ENCODE data around the gene TOMM7.

Gene TOMM7

DNA sequence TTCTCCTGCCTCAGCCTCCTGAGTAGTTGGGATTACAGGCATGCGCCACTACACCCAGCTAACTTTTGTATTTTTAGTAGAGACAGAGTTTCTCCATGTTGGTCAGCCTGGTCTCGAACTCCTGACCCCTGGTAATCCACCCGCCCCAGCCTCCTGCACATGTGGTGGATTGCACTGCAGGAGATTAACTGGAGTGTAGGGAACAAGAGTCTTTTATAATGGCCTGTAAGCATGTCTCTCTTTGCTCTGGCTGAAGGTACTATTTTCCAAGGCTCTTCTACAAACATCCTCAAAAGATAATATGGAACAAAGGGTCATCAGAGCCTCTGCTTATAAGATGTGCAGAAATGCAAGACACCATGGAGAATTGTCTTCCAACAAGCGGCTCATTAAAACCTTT is 3.2 kb downstream of the TOMM7 start:
- DNase-seq (ENCODE audit: low read depth in 1 of 2, low spot score in 1 of 2): no peak
- no peak overlapping the region for H3K27ac ChIP-seq (replicated peaks)
- H3K4me3 ChIP-seq (replicated peaks; ENCODE audit: insufficient read depth, low read length): no peak overlapping the region

GRCh38 chr7:22814261-22815208 is 8.1 kb downstream of the TOMM7 start:
- no peak for DNase-seq (ENCODE audit: low read depth in 1 of 2, low spot score in 1 of 2)
- TF ChIP-seq REST (IDR thresholded peaks at IDR 0.05; ENCODE audit: insufficient replicate concordance, low read depth) (no peak), POLR2AphosphoS5 (IDR thresholded peaks at IDR 0.05; ENCODE audit: low read depth) (no peak), SPI1 (IDR thresholded peaks at IDR 0.05; ENCODE audit: borderline replicate concordance, low read depth) (no peak)
- Histone ChIP-seq H3K27me3 (ENCODE audit: insufficient read depth, poor library complexity, severe bottlenecking) (no peaks in the 10 kb centered on the region), H3K4me3 (replicated peaks; ENCODE audit: insufficient read depth, low read length) (no peak overlapping the region), H3K27ac (replicated peaks) (no peak overlapping the region)

More for the DNA sequence above, 3.2 kb downstream of the TOMM7 start:
- TF ChIP-seq POLR2AphosphoS5 (IDR thresholded peaks at IDR 0.05; ENCODE audit: low read depth): no peak
- TF ChIP-seq GABPA (IDR thresholded peaks at IDR 0.05; ENCODE audit: low read depth): no peak
- no peak for TF ChIP-seq CTCF (IDR thresholded peaks at IDR 0.05; ENCODE audit: insufficient read depth, low read length)
- TF ChIP-seq REST (IDR thresholded peaks at IDR 0.05; ENCODE audit: insufficient replicate concordance, low read depth): no peak
- no peaks in the 10 kb centered on the region for H3K27me3 ChIP-seq (ENCODE audit: insufficient read depth, poor library complexity, severe bottlenecking)

GRCh38 chr7:22812353-22812752 is 10.3 kb downstream of the TOMM7 start:
- no peak for TF ChIP-seq POLR2AphosphoS5 (IDR thresholded peaks at IDR 0.05; ENCODE audit: low read depth)
- TF ChIP-seq GABPA (IDR thresholded peaks at IDR 0.05; ENCODE audit: low read depth): no peak
- no peak for TF ChIP-seq REST (IDR thresholded peaks at IDR 0.05; ENCODE audit: insufficient replicate concordance, low read depth)
- no peak for TF ChIP-seq SPI1 (IDR thresholded peaks at IDR 0.05; ENCODE audit: borderline replicate concordance, low read depth)
- H3K27ac ChIP-seq (replicated peaks): no peak overlapping the region
- no peaks in the 10 kb centered on the region for H3K27me3 ChIP-seq (ENCODE audit: insufficient read depth, poor library complexity, severe bottlenecking)
- no peak for DNase-seq (ENCODE audit: low read depth in 1 of 2, low spot score in 1 of 2)
- H3K4me3 ChIP-seq (replicated peaks; ENCODE audit: insufficient read depth, low read length): no peak overlapping the region

GRCh38 chr7:22811746-22812280 is 10.8 kb downstream of the TOMM7 start:
- Histone ChIP-seq H3K4me3 (replicated peaks; ENCODE audit: insufficient read depth, low read length) (no peak overlapping the region), H3K27me3 (ENCODE audit: insufficient read depth, poor library complexity, severe bottlenecking) (no peaks in the 10 kb centered on the region), H3K27ac (replicated peaks) (no peak overlapping the region)
- DNase-seq (ENCODE audit: low read depth in 1 of 2, low spot score in 1 of 2): no peak
- TF ChIP-seq CTCF (IDR thresholded peaks at IDR 0.05; ENCODE audit: insufficient read depth, low read length): no peak
- TF ChIP-seq POLR2AphosphoS5 (IDR thresholded peaks at IDR 0.05; ENCODE audit: low read depth): no peak
- TF ChIP-seq GABPA (IDR thresholded peaks at IDR 0.05; ENCODE audit: low read depth): no peak
- no peak for TF ChIP-seq REST (IDR thresholded peaks at IDR 0.05; ENCODE audit: insufficient replicate concordance, low read depth)
- no peak for TF ChIP-seq SPI1 (IDR thresholded peaks at IDR 0.05; ENCODE audit: borderline replicate concordance, low read depth)
